HEK293 (cell line): Measurements from ENCODE around the gene SIM2.

ENCODE experiments used
- CTCF ChIA-PET: fragments of 350-600 bp; formaldehyde crosslinking; extraction: SDS; loops from one replicate; lab custom pipeline; 2021; ENCODE audit warnings: antibody characterized with exemption; lab: Yijun Ruan, JAX
- POLR2A ChIA-PET: fragments of 300-600 bp; formaldehyde crosslinking; extraction: SDS; loops from one replicate; lab custom pipeline; 2020; ENCODE audit warnings: antibody characterized with exemption, inconsistent platforms; lab: Yijun Ruan, JAX
- H3K27ac ChIP-seq: fragments of 200-500 bp; sonication (Bioruptor generic); 2 replicates; pipeline ENCODE4 v1.5.1; 2014; ENCODE audit warnings: low read depth, low read length, control low read depth, inconsistent platforms; ENCODE audit errors: extremely low read depth
- H3K36me3 ChIP-seq, 2 experiments: fragments of 200-500 bp in 1 of 2; sonication (Bioruptor generic) in 1 of 2; 1 replicate in 1 of 2; 2 replicates in 1 of 2; pipeline ENCODE4 v1.5.1; 2014 to 2017; ENCODE audit warnings: inconsistent platforms in 2 of 2, low read length in 2 of 2; ENCODE audit not compliant: control insufficient read depth in 2 of 2, insufficient read depth in 1 of 2
- H3K4me1 ChIP-seq: fragments of 200-500 bp; sonication (Bioruptor generic); 2 replicates; pipeline ENCODE4 v1.5.1; 2014; ENCODE audit warnings: mild to moderate bottlenecking, low read length, inconsistent platforms; ENCODE audit not compliant: control insufficient read depth, insufficient read depth
- H3K4me3 ChIP-seq: 2 replicates; pipeline ENCODE4 v1.5.1; 2011; ENCODE audit warnings: low read depth, mild to moderate bottlenecking, control low read depth, low read length, moderate library complexity
- H3K9me3 ChIP-seq: fragments of 200-500 bp; sonication (Bioruptor generic); 2 replicates; pipeline ENCODE4 v1.5.1; 2014; ENCODE audit warnings: low read depth, low read length, inconsistent platforms; ENCODE audit not compliant: control insufficient read depth, insufficient read depth
- HOXA7 ChIP-seq: sonication (generic); formaldehyde crosslinking; IDR thresholded peaks from 2 replicates; pipeline ENCODE4 v1.8.1; 2022; ENCODE audit warnings: missing genetic modification reagents, borderline replicate concordance
- KLF8 ChIP-seq: fragments of 450-650 bp; formaldehyde crosslinking; IDR thresholded peaks from 2 replicates; pipeline ENCODE4 v1.5.1; 2016; ENCODE audit warnings: missing biosample characterization, missing genetic modification characterization
- PATZ1 ChIP-seq: fragments of 450-650 bp; formaldehyde crosslinking; IDR thresholded peaks from 2 replicates; pipeline ENCODE4 v1.5.1; 2016; ENCODE audit warnings: missing biosample characterization, missing genetic modification characterization
- PRDM4 ChIP-seq: fragments of 450-650 bp; formaldehyde crosslinking; IDR thresholded peaks from 2 replicates; pipeline ENCODE4 v1.5.1; 2017; ENCODE audit warnings: missing biosample characterization, missing genetic modification characterization
- SCRT1 ChIP-seq: fragments of 450-650 bp; formaldehyde crosslinking; IDR thresholded peaks from 2 replicates; pipeline ENCODE4 v1.5.1; 2016; ENCODE audit warnings: missing biosample characterization, missing genetic modification characterization, borderline replicate concordance
- TSHZ1 ChIP-seq: fragments of 450-650 bp; formaldehyde crosslinking; IDR thresholded peaks from 2 replicates; pipeline ENCODE4 v1.5.1; 2016; ENCODE audit warnings: missing biosample characterization, missing genetic modification characterization, borderline replicate concordance
- ZBTB1 ChIP-seq: fragments of 450-650 bp; formaldehyde crosslinking; IDR thresholded peaks from 2 replicates; pipeline ENCODE4 v1.5.1; 2016; ENCODE audit warnings: missing biosample characterization, missing genetic modification characterization
- ZBTB17 ChIP-seq: fragments of 450-650 bp; formaldehyde crosslinking; IDR thresholded peaks from 2 replicates; pipeline ENCODE4 v1.5.1; 2016; ENCODE audit warnings: missing biosample characterization, missing genetic modification characterization
- ZBTB6 ChIP-seq: fragments of 450-650 bp; formaldehyde crosslinking; IDR thresholded peaks from 2 replicates; pipeline ENCODE4 v1.5.1; 2017; ENCODE audit warnings: missing biosample characterization, missing genetic modification characterization
- ZFP3 ChIP-seq: fragments of 450-650 bp; formaldehyde crosslinking; IDR thresholded peaks from 2 replicates; pipeline ENCODE4 v1.5.1; 2016; ENCODE audit warnings: low read depth, missing biosample characterization, missing genetic modification characterization
- ZNF174 ChIP-seq: fragments of 450-650 bp; formaldehyde crosslinking; IDR thresholded peaks from 2 replicates; pipeline ENCODE4 v1.5.0; 2017; ENCODE audit warnings: missing biosample characterization, mild to moderate bottlenecking, missing genetic modification characterization
- ZNF391 ChIP-seq: fragments of 450-650 bp; formaldehyde crosslinking; IDR thresholded peaks from 2 replicates; pipeline ENCODE4 v1.5.1; 2016; ENCODE audit warnings: low read depth, missing biosample characterization, missing genetic modification characterization, borderline replicate concordance
- ZNF426 ChIP-seq: fragments of 450-650 bp; formaldehyde crosslinking; IDR thresholded peaks from 2 replicates; pipeline ENCODE4 v1.5.1; 2017; ENCODE audit warnings: missing biosample characterization, missing genetic modification characterization, mild to moderate bottlenecking, inconsistent platforms, moderate library complexity
- ZNF48 ChIP-seq: fragments of 450-650 bp; formaldehyde crosslinking; IDR thresholded peaks from 2 replicates; pipeline ENCODE4 v1.5.1; 2016; ENCODE audit warnings: missing biosample characterization, missing genetic modification characterization
- ZNF610 ChIP-seq: fragments of 450-650 bp; formaldehyde crosslinking; IDR thresholded peaks from 2 replicates; pipeline ENCODE4 v1.5.1; 2016; ENCODE audit warnings: missing biosample characterization, missing genetic modification characterization, borderline replicate concordance
- ZNF623 ChIP-seq: fragments of 450-650 bp; formaldehyde crosslinking; IDR thresholded peaks from 2 replicates; pipeline ENCODE4 v1.5.1; 2016; ENCODE audit warnings: missing biosample characterization, missing genetic modification characterization
- ZNF626 ChIP-seq: fragments of 450-650 bp; sonication (Bioruptor Pico); formaldehyde crosslinking; IDR thresholded peaks from 2 replicates; pipeline ENCODE4 v1.5.1; 2018; ENCODE audit warnings: missing biosample characterization, missing genetic modification characterization, inconsistent platforms
- ZNF660 ChIP-seq: fragments of 450-650 bp; IDR thresholded peaks from 2 replicates; pipeline ENCODE4 v1.5.1; 2018; ENCODE audit warnings: missing biosample characterization, mild to moderate bottlenecking, missing genetic modification characterization
- ZNF677 ChIP-seq: fragments of 450-650 bp; IDR thresholded peaks from 2 replicates; pipeline ENCODE4 v1.5.0; 2018; ENCODE audit warnings: missing biosample characterization, mild to moderate bottlenecking, missing genetic modification characterization, moderate library complexity
- ZNF701 ChIP-seq: fragments of 450-650 bp; formaldehyde crosslinking; IDR thresholded peaks from 2 replicates; pipeline ENCODE4 v1.5.1; 2016; ENCODE audit warnings: missing biosample characterization, missing genetic modification characterization
- ZNF747 ChIP-seq: fragments of 450-650 bp; formaldehyde crosslinking; IDR thresholded peaks from 2 replicates; pipeline ENCODE4 v1.5.1; 2016; ENCODE audit warnings: missing biosample characterization, missing genetic modification characterization
- ZSCAN23 ChIP-seq: fragments of 450-650 bp; formaldehyde crosslinking; IDR thresholded peaks from 2 replicates; pipeline ENCODE4 v1.5.1; 2016; ENCODE audit warnings: missing biosample characterization, missing genetic modification characterization
- ZSCAN4 ChIP-seq: fragments of 450-650 bp; formaldehyde crosslinking; IDR thresholded peaks from 2 replicates; pipeline ENCODE4 v1.5.1; 2017; ENCODE audit warnings: missing biosample characterization, missing genetic modification characterization
- ZXDB ChIP-seq: fragments of 450-650 bp; formaldehyde crosslinking; IDR thresholded peaks from 2 replicates; pipeline ENCODE4 v1.5.1; 2016; ENCODE audit warnings: missing biosample characterization, missing genetic modification characterization

SIM2 gene

GRCh38 chr21:36780861-36781260, 81.9 kb downstream of the SIM2 start:
- H3K9me3 ChIP-seq = no peaks in the 10 kb centered on the region
- no peak for TF ChIP-seq ZBTB6 (tag by site-specific recombination)
- TF ChIP-seq ZNF610 = peak; percentile 99
- TF ChIP-seq ZSCAN23 (tag by site-specific recombination) = no peak
- no peaks in the 10 kb centered on the region; the same call in 1 of the 2 replicates for H3K4me1 ChIP-seq
- no peak overlapping the region for H3K4me3 ChIP-seq
- H3K27ac ChIP-seq = no peak overlapping the region
- no peaks in the 10 kb centered on the region for H3K36me3 ChIP-seq
- CTCF ChIA-PET = interaction anchor here (1.2 kb wide), 1 partner anchor 66 kb away, joined by 4 read pairs; no protein-coding TSS in a partner anchor
- POLR2A ChIA-PET = no interaction called here

- POLR2A ChIA-PET = interaction anchor here (0.6 to 1.1 kb wide), 2 partner anchors 12 to 61 kb away, joined by 3 to 4 read pairs; no protein-coding TSS in a partner anchor
- CTCF ChIA-PET = interaction anchor here (0.6 to 1.9 kb wide), 5 partner anchors 13 to 526 kb away, joined by 3 to 10 read pairs (median 6); no protein-coding TSS in a partner anchor
- H3K36me3 ChIP-seq = no peaks in the 10 kb centered on the region
- no peak overlapping the region for H3K27ac ChIP-seq
- H3K9me3 ChIP-seq = no peaks in the 10 kb centered on the region
- H3K4me3 ChIP-seq = no peak overlapping the region
- H3K4me1 ChIP-seq = peaks cover 4% of the 10 kb centered on the region; the same call in 1 of the 2 replicates
- TF ChIP-seq ZNF623 (tag by site-specific recombination) (no peak), ZXDB (tag by site-specific recombination) (0 out of 2 replicates have a peak, but pooled peaks have one; percentile 21), ZNF626 (tag by site-specific recombination) (no peak), ZNF677 (tag by site-specific recombination) (no peak), SCRT1 (tag by site-specific recombination) (no peak), ZNF174 (tag by site-specific recombination) (no peak), ZNF660 (peak; percentile 85), ZNF391 (tag by site-specific recombination) (no peak), ZBTB1 (tag by site-specific recombination) (no peak), ZNF747 (tag by site-specific recombination) (0 out of 2 replicates have a peak, but pooled peaks have one; percentile 38), TSHZ1 (tag by site-specific recombination) (no peak), ZNF701 (tag by site-specific recombination) (no peak), ZSCAN4 (tag by site-specific recombination) (peak; percentile 76), ZBTB17 (tag by site-specific recombination) (no peak), KLF8 (tag by site-specific recombination) (peak; percentile 55; the same call in 1 of the 2 replicates), ZNF426 (tag by site-specific recombination) (no peak), PATZ1 (tag by site-specific recombination) (no peak), ZNF48 (tag by site-specific recombination) (0 out of 2 replicates have a peak, but pooled peaks have one; percentile 80), HOXA7 (CRISPR knock-in tag) (no peak), PRDM4 (tag by site-specific recombination) (no peak), ZFP3 (no peak)
Observed at GRCh38 chr21:36783612-36784374, 84.9 kb downstream of the SIM2 start.
